Measurements from ENCODE around the gene KHDC1.
A peak's percentile ranks its signal among the peaks of the same experiment; 100 is the strongest.

- TF ChIP-seq CTCF (IDR thresholded peaks at IDR 0.05; ENCODE audit: low read depth, low read length) (peak; percentile 41; the same call in 1 of the 2 replicates), EZH2phosphoT487 (IDR thresholded peaks at IDR 0.05; ENCODE audit: low read depth) (no peak)
These were observed 45.9 kb upstream of the KHDC1 start for GRCh38 chr6:73308712-73309534.
